IPS DF 4.7 (cell line): ENCODE data around the gene PTPRT.
"Not testable (repeated sequence)": the region's sequence is repeated elsewhere in the genome, so short reads cannot be mapped to it uniquely, and the experiment has no call there.

Experiments
- DNase-seq: peaks from one replicate; pipeline ENCODE4 v3.0.0-alpha.2; 2013; ENCODE audit warnings: low spot score; ENCODE audit errors: extremely low read depth

The PTPRT gene

GRCh38 chr20:42919316-42919715 lies 270.4 kb downstream of the PTPRT start:
- no peak for DNase-seq

GRCh38 chr20:42915081-42915480 lies 274.6 kb downstream of the PTPRT start:
- DNase-seq: no peak

- DNase-seq: no peak
Observed at GRCh38 chr20:42914302-42914701, 275.4 kb downstream of the PTPRT start.

GRCh38 chr20:42910808-42911207 lies 278.9 kb downstream of the PTPRT start:
- DNase-seq: not testable (repeated sequence)

- no peak for DNase-seq
Observed at GRCh38 chr20:42907730-42908129, 282.0 kb downstream of the PTPRT start.

GRCh38 chr20:42906120-42906519 lies 283.6 kb downstream of the PTPRT start:
- no peak for DNase-seq

GRCh38 chr20:42902509-42902908 lies 287.2 kb downstream of the PTPRT start:
- no peak for DNase-seq

GRCh38 chr20:42901689-42902440 lies 287.8 kb downstream of the PTPRT start:
- DNase-seq: no peak

- DNase-seq: not testable (repeated sequence)
Observed at GRCh38 chr20:42900764-42901163, 288.9 kb downstream of the PTPRT start.

- DNase-seq: no peak
Observed at GRCh38 chr20:42895020-42895419, 294.7 kb downstream of the PTPRT start.

- no peak for DNase-seq
Observed at GRCh38 chr20:42894483-42894882, 295.2 kb downstream of the PTPRT start.

- DNase-seq: no peak
Observed at GRCh38 chr20:42889517-42889916, 300.2 kb downstream of the PTPRT start.

GRCh38 chr20:42887281-42887680 lies 302.4 kb downstream of the PTPRT start:
- DNase-seq: no peak

- DNase-seq: no peak
Observed at GRCh38 chr20:42886801-42887200, 302.9 kb downstream of the PTPRT start.

- DNase-seq: no peak
Observed at GRCh38 chr20:42886046-42886445, 303.7 kb downstream of the PTPRT start.

- DNase-seq: no peak
Observed at GRCh38 chr20:42875581-42875980, 314.1 kb downstream of the PTPRT start.

GRCh38 chr20:42873259-42873658 lies 316.4 kb downstream of the PTPRT start:
- no peak for DNase-seq

- DNase-seq: no peak
Observed at GRCh38 chr20:42864116-42864515, 325.6 kb downstream of the PTPRT start.

- no peak for DNase-seq
Observed at GRCh38 chr20:42862446-42862845, 327.3 kb downstream of the PTPRT start.

- no peak for DNase-seq
Observed at GRCh38 chr20:42857446-42857845, 332.3 kb downstream of the PTPRT start.

- no peak for DNase-seq
Observed at GRCh38 chr20:42855896-42856295, 333.8 kb downstream of the PTPRT start.

- DNase-seq: no peak
Observed at GRCh38 chr20:42852691-42853090, 337.0 kb downstream of the PTPRT start.

GRCh38 chr20:42846784-42847490 lies 342.8 kb downstream of the PTPRT start:
- no peak for DNase-seq
